Ovary (tissue), 9 donors: Measurements from ENCODE around the gene AKT1. TPM values are rescaled to one million over a fixed set of nuclear protein-coding genes. Genes with fewer than 3 reads are reported as not detected.

ENCODE experiments used
- DNase-seq, 5 donors: peaks; one replicate each; pipeline ENCODE4 v3.0.0-alpha.2; 2019 to 2020
- H3K27ac ChIP-seq, 2 donors: fragments of 200-600 bp; one replicate each; pipeline versions ENCODE4 v1.5.1 to v1.8.0; 2019 to 2022
- H3K27me3 ChIP-seq: fragments of 200-600 bp; one replicate; pipeline ENCODE4 v1.8.0; 2022
- H3K36me3 ChIP-seq: fragments of 200-600 bp; sonication (generic); one replicate; pipeline ENCODE4 v1.5.1; 2019
- H3K4me1 ChIP-seq: one replicate; pipeline ENCODE4 v1.8.1; 2013; ENCODE audit warnings: mild to moderate bottlenecking, moderate library complexity; ENCODE audit not compliant: insufficient read depth
- H3K4me3 ChIP-seq: fragments of 200-600 bp; sonication (generic); one replicate; pipeline ENCODE4 v1.5.1; 2017
- H3K9me3 ChIP-seq, 2 donors: fragments of 200-600 bp in 1 of 2; sonication (generic) in 1 of 2; one replicate each; pipeline versions ENCODE4 v1.5.1 to v1.8.1; 2013 to 2019; ENCODE audit warnings: mild to moderate bottlenecking in 1 of 2, moderate library complexity in 1 of 2
- EP300 ChIP-seq: sonication (generic); formaldehyde crosslinking; IDR thresholded peaks from one replicate; pipeline ENCODE4 v1.6.1; 2017; ENCODE audit warnings: antibody characterized with exemption
- POLR2A ChIP-seq: fragments of 450-650 bp; IDR thresholded peaks from one replicate; pipeline ENCODE4 v1.6.1; 2017; ENCODE audit warnings: antibody characterized with exemption, mild to moderate bottlenecking, moderate library complexity
- WGBS, 3 donors: extraction: QIAGEN DNeasy Blood & Tissue Kit in 1 of 3; methylation state at CpG; one replicate each; pipeline versions ENCODE4 v1.1.5 to v1.1.7; 2013 to 2017; 5-methylcytosine and 5-hydroxymethylcytosine counted together
- intact Hi-C, 4 donors: fragments of 100-400 bp; cut with DNase I; formaldehyde crosslinking; loops; one replicate each; pipeline versions ENCODE4 v1.11.0 to v1.15.1; 2022 to 2023
- polyA plus RNA-seq, 2 donors: library from polyadenylated mRNA; stranded (reverse); fragments of 200-250 nt in 1 of 2; fragments of 350-450 nt in 1 of 2; fragmentation: Illumina TruSeq in 1 of 2; extraction: RNeasy Lipid Tissue Mini Kit (QIAGEN cat#74804) in 1 of 2; gene quantifications; one replicate each; pipeline ENCODE4 v1.2.3, GENCODE V29; 2013 to 2014
- total RNA-seq, 7 donors: library from RNA; depleted of rRNA in 2 of 7; stranded (reverse); fragments of >200 nt in 2 of 7; fragmentation: NEBNext Ultra II Directional in 3 of 7; extraction: Animal tissue kit (Norgen Biotek cat#: 25700) in 3 of 7; gene quantifications; one replicate each; pipeline versions ENCODE4 v1.1.0 to v1.2.4, GENCODE V29; 2016 to 2023
- TF ChIP-seq, protein P1 (sequence below), 3 donors: fragments of 450-650 bp in 2 of 3; fragments of 200-600 bp in 1 of 3; IDR thresholded peaks; one replicate each; pipeline versions ENCODE4 v1.5.1 to v1.8.0; 2016 to 2022; ENCODE audit warnings: antibody characterized with exemption in 3 of 3, mild to moderate bottlenecking in 1 of 3
- donor health status: DM: no; HTN: no; CAD: no; lungs with moderate emphysema.
- donor health status: DM: no; HTN: no; CAD: no.
- donor health status: Bipolar disorder and iron deficiency.
- donor health status: DM: yes; HTN: yes; CAD: no.
- donor health status: DM: no; HTN: no; CAD: no.
- donor health status: DM: yes; HTN: yes; CAD: no.

AKT1 gene
- total and polyA plus RNA-seq, 9 donors = 53.9 to 105 (median 95.4) TPM

DNA sequence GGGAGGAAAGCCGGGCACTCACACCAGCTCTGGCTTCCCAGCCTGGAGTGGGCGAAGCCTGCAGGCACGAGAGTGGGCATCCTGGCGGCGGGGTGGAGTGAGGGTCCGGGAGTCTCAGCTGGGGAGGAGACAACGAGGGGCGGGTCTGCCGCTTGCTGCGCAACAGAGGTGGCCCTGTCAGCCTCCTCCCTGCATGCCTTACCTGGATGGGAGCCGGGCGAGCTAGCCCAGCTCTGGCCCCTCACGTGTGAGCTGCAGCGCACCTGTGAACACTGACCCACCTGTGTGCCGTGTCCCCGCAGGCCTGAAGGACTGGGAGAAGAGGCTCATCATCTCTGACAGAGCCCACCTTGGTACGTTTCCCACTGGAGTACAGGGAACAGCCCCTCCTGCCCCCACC lies 56.5 kb downstream of the AKT1 start:
- H3K4me3 ChIP-seq = no peak overlapping the region
- no peaks in the 10 kb centered on the region for H3K9me3 ChIP-seq
- 92 to 97% (median 94%) methylated on average over 17 of the region's 17 CpGs for WGBS, 3 donors
- H3K27ac ChIP-seq = no peak overlapping the region
- H3K27me3 ChIP-seq = no peaks in the 10 kb centered on the region
- no peak for TF ChIP-seq EP300
- intact Hi-C loops = no loop called here
- H3K36me3 ChIP-seq = no peaks in the 10 kb centered on the region
- no peak for DNase-seq
- H3K4me1 ChIP-seq = no peaks in the 10 kb centered on the region

DNA sequence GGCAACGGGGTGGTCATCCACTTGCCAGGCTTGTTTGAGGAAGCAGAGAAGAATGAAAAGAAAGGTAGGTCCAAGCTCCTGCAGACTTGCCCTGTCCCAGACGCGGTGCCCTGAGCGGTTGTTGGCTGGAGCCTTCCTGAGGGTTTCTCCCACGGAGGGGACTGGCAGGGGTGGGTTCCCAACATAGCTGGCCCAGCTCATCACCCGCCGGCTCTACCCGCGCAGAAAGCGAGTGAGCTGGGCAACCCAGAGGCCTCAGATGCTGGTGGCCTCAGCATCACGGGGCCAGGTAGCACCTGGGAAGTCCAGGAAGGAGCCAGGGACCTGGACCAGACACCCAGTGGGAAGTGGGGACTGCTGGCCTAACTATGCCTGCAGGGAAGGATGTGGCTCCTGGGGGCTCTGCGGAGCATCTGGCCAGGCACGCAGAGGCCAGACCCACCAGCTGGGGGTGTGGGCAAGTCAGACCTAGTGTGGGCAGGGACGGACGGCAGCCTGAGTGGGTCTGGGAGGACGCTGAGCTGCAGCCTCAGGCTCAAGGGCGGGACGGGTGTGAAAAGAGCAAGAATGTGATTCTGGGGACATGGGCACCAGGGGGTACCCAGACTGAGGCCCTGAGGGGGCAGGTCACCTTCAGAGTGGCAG lies 57.1 kb downstream of the AKT1 start:
- intact Hi-C loops = no loop called here
- Histone ChIP-seq H3K4me1 (no peaks in the 10 kb centered on the region), H3K27ac (no peak overlapping the region), H3K9me3 (no peaks in the 10 kb centered on the region), H3K4me3 (no peak overlapping the region), H3K36me3 (no peaks in the 10 kb centered on the region), H3K27me3 (no peaks in the 10 kb centered on the region)
- DNase-seq = no peak
- 90% methylated on average over 18 of the region's 18 CpGs for WGBS, 3 donors
- TF ChIP-seq POLR2A (no peak), EP300 (no peak)
- TF ChIP-seq, protein P1, sequence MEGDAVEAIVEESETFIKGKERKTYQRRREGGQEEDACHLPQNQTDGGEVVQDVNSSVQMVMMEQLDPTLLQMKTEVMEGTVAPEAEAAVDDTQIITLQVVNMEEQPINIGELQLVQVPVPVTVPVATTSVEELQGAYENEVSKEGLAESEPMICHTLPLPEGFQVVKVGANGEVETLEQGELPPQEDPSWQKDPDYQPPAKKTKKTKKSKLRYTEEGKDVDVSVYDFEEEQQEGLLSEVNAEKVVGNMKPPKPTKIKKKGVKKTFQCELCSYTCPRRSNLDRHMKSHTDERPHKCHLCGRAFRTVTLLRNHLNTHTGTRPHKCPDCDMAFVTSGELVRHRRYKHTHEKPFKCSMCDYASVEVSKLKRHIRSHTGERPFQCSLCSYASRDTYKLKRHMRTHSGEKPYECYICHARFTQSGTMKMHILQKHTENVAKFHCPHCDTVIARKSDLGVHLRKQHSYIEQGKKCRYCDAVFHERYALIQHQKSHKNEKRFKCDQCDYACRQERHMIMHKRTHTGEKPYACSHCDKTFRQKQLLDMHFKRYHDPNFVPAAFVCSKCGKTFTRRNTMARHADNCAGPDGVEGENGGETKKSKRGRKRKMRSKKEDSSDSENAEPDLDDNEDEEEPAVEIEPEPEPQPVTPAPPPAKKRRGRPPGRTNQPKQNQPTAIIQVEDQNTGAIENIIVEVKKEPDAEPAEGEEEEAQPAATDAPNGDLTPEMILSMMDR (IDR thresholded peaks at IDR 0.05) = no peak

DNA sequence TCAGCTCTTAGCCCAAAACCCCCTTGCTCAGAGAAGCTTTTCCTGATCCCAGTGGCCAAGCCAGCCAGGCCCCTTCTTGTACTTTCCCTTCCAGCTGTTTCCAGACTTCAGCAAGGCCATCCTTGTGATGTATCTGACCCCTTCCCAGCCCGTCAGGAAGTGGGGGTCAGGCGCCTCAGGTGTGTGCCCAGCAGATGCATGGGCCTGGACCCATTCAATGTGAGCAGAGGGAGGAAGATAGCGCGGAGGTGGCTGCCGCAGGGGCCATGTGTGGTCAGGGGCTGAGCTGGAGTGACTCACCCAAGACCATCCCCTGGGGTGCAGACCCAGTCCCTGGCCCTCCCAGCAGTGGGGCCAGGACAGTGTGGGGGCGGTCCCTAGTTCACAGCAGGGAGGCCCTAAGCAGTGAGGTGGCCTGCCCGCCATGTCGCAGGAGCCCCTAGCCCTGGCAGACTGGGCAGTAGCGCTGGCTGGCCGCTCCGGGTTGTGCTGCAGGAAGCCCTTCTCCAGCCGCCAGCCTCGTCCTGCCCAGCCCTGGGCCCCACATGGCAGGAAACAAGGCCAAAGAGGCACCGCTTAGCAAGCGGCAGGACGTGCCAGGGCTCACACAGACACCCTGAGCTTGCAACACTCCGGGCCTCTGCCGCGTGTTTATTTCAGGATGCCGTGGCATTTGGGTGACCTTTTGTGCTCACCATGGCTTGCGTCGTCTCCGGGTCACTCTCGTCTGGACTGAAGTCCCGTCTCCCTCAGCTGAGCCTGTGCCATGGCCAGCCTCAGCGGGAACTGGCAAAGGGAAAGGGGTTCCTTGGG lies 59.5 kb downstream of the AKT1 start:
- peak in 3 of 5 donors; percentile 52 to 62 (median 62) for DNase-seq
- Histone ChIP-seq H3K36me3 (no peaks in the 10 kb centered on the region), H3K27me3 (no peaks in the 10 kb centered on the region), H3K9me3 (no peaks in the 10 kb centered on the region), H3K27ac (peak overlapping the region in 1 of 2 donors; percentile 46), H3K4me1 (no peaks in the 10 kb centered on the region), H3K4me3 (no peak overlapping the region)
- intact Hi-C loops = no loop called here
- no peak for TF ChIP-seq POLR2A
- TF ChIP-seq EP300 = peak; percentile 85
- TF ChIP-seq, protein P1 (IDR thresholded peaks at IDR 0.05) = no peak
- 61 to 74% (median 65%) methylated on average over 26 of the region's 26 CpGs for WGBS, 3 donors

- DNase-seq = no peak
- 73 to 81% (median 75%) methylated on average over 26 to 31 of the region's 31 CpGs for WGBS, 3 donors
- intact Hi-C loops = no loop called here
- H3K4me1 ChIP-seq = no peaks in the 10 kb centered on the region
- no peaks in the 10 kb centered on the region for H3K9me3 ChIP-seq
- no peaks in the 10 kb centered on the region for H3K27me3 ChIP-seq
- H3K36me3 ChIP-seq = no peaks in the 10 kb centered on the region
- no peak overlapping the region for H3K27ac ChIP-seq
- no peak for TF ChIP-seq POLR2A
- TF ChIP-seq, protein P1 (IDR thresholded peaks at IDR 0.05) = no peak
- TF ChIP-seq EP300 = no peak
- no peak overlapping the region for H3K4me3 ChIP-seq
Measured at GRCh38 chr14:104734991-104735779, 60.4 kb downstream of the AKT1 start.
